C4-2B (cell line): ENCODE data around the gene ADD2.

Source experiments
- ZFX ChIP-seq: fragments of 450-650 bp; IDR thresholded peaks from 2 replicates; pipeline ENCODE4 v1.6.1; 2017
- TF ChIP-seq, protein P1 (sequence below): fragments of 450-650 bp; conservative IDR thresholded peaks from 2 replicates; pipeline ENCODE4 v1.5.1; 2017; ENCODE audit warnings: mild to moderate bottlenecking

DNA sequence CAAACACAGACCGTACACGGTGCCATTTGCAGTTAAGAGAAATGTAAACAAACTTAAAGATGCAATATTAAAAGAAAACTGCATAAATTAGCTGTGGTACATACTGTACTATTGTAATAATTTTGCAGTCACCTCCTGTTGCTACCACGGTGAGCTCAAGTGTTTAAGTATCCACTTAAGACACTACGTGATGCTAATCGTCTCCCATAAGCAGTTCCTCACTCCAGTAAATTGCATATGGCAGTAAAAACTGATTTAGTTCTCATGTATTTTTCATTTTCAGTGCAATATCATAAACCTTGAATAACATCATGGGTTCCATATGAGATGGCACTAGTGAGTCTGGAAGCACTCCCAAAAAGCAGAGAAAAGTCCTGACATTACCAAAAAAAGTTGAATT is 38.0 kb upstream of the ADD2 start:
- TF ChIP-seq, protein P1, sequence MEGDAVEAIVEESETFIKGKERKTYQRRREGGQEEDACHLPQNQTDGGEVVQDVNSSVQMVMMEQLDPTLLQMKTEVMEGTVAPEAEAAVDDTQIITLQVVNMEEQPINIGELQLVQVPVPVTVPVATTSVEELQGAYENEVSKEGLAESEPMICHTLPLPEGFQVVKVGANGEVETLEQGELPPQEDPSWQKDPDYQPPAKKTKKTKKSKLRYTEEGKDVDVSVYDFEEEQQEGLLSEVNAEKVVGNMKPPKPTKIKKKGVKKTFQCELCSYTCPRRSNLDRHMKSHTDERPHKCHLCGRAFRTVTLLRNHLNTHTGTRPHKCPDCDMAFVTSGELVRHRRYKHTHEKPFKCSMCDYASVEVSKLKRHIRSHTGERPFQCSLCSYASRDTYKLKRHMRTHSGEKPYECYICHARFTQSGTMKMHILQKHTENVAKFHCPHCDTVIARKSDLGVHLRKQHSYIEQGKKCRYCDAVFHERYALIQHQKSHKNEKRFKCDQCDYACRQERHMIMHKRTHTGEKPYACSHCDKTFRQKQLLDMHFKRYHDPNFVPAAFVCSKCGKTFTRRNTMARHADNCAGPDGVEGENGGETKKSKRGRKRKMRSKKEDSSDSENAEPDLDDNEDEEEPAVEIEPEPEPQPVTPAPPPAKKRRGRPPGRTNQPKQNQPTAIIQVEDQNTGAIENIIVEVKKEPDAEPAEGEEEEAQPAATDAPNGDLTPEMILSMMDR, result no peak
- TF ChIP-seq ZFX, result no peak
